CD4-positive, alpha-beta T cell treated with Interleukin-12 subunit alpha and Interleukin-12 subunit beta, for 1 hour (primary cell): Measurements from ENCODE around the gene UBE2L5.
"Not testable (repeated sequence)": the region's sequence is repeated elsewhere in the genome, so short reads cannot be mapped to it uniquely, and the experiment has no call there.

Source experiments
- DNase-seq: peaks from one replicate; pipeline ENCODE4 v3.0.0-alpha.2; 2020

UBE2L5 gene

DNA sequence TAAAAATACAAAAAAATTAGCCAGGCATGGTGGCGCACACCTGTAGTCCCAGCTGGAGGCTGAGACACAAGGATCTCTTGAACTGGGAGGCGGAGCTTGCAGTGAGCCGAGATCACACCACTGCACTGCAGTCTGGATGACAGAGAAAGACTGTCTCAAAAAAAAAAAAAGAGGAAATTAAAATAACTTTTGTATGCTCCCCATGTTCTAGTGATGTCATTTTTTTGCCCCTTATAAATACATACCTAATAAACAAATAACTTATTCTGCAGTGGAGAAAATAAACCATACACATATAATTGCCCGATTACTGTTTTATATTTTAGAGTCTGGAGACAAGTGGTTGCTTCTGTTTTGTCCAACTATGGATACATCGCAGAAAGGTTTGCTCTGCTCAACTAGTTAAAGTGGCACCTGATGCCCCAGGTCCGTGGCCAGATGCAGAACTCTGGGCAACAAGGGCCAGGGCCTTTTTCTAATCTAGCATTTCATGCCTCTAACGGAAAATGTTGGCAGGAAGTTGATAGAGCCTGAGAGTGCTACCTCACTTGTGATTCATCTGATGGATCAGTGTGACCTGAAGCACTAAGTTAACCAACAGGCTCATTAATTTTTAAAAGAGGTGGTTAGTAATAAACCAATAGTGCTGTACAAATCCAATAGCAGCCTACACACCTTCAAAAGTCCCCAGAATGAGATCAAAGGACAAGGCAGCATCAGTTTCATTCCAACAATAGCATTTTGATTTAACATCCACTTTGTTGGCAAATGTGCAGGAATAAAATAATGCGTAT, 18.8 kb downstream of the UBE2L5 start:
- DNase-seq, result no peak

DNA sequence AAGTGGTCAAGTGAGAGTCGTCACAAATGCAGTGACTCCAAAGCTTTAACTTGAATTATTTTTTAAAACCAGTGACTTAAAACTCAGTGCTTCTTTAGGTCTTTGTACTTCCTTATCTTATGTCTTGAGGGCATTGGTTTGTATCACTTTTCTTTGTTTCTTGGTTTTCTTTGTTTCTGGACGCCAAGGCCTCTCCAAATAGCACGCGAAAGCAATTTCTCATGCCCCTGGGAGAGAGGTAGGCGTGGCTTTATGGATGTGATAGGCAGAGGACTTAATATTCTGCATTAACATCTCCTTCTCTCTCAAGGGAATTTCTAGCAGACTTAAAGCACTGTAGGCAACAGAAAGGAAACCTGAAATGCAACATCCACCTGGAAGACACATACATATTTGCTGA, 20.6 kb downstream of the UBE2L5 start:
- DNase-seq, result no peak

DNA sequence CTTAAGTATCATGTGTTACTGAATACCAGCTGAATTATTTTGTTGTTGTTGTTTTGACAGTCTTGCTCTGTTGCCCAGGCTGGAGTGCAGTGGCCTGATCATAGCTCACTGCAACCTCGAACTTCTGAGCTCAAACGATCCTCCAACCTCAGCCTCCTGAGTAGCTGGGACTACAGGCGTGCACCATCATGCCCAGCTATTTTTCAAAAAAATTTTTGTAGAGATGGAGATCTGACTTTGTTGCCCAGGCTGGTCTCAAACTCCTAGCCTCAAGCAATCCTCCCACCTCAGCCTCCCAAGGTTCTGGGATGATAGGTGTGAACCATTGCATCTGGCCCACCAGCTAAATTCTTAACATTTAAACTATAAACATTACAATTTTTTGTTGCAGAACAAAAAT, 21.2 kb downstream of the UBE2L5 start:
- not testable (repeated sequence) for DNase-seq

DNA sequence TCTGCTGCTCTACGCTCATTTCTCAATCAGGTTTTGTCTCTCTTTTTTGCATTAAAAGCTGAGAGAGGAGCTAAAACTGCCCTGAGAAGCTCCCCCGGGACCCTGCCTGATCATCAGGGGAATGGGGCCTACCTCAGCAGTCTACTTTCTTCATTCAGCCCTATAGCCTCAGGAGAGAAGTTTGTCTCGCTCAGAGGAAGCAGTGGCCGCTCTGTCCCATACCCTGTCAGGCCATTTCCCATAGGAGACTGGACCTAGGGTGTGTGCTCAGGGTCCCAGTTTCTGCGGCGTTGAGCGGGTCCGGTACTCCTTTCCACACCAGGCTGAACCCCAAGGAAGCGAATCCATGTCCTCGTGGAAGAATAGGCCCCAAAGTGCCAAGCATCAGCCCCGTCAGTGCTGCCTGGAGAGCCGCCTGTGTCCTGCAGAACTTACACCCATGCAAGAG, 21.7 kb downstream of the UBE2L5 start:
- no peak for DNase-seq

DNA sequence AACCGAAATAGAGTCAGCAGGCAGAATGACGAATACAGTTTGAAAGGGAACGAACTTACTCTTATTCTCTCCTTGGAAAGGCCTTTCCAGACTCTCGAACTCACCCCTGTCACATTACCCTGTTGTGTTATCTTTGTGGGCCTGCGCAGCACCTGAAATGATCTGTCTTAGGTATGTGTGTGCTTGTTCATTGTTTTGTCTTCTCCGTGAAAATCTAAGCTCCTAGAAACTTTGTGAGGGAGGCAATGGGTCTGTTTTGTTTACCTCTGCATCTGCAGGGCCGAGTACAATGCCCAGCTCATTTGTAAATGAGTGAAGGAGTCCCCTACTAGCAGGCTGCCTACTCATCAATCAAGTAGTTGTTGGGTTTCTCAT, 23.8 kb downstream of the UBE2L5 start:
- DNase-seq, result no peak

DNA sequence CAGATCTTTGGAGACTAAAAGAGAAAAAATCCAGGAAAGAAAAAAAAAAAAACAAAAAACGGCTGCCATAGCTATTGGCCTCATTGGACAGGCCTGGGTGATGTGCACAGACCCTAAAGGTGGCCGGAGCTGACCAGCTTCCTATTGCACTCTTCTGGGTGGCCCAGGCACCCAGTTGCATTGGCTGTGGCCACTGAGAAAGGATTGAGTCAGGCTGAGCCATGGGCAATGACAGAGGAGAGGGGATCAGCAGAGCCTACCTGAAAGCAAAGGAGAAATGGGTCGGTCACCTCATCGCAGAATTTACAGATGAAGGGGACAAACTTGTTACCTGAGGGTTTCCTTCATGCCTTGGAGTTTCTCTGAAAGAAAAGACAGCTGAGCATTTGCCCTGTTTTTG, 26.1 kb downstream of the UBE2L5 start:
- DNase-seq, result no peak

DNA sequence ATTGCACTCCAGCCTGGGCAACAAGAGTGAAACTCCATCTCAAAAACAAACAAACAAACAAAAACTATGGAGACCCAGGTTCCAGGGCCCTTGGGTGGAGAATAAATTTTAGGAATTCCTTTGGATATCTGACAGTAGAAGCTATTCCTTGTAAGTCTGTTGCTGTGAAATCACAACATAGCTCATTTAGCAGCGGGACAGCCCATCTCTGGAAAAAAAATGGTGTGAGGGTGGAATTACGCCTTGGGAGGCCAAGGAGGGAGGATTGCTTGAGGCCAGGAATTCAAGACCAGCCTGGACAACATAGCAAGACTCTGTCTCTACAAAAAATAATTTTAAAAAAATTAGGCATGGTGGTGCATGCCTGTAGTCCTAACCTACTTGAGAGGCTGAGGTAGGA, 27.8 kb downstream of the UBE2L5 start:
- no peak for DNase-seq

DNA sequence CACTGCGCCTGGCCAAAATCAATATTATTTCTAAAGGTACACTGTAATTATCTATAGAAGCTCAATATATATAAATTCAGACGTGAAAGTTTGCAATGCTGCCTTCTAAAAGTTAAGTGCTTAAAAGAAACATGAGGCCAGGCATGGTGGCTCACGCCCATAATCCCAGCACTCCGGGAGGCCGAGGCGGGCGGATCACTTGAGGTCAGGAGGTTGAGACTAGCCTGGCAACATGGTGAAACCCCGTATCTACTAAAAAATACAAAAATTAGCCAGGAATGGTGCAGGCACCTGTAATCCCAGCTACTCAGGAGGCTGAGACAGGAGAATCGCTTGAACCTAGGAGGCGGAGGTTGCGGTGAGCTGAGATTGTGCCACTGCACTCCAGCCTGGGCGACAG, 29.2 kb downstream of the UBE2L5 start:
- DNase-seq, result not testable (repeated sequence)

DNA sequence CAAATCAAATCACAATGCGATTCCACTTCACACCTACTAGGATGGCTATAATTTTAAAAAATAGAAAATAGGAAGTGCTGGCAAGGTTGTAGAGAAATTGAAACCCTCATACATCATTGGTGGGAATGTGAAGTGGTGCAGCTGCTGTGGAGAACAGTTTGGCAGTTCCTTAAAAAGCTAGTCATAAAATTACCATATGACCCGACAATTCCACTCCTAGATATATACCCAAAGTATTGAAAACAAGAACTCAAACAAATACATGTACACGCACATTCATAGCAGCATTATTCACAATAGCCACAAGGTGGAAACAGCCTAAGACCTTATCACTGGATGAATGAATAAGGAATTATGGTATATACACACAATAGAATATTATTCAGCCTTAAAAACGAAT, 31.4 kb downstream of the UBE2L5 start:
- DNase-seq, result no peak

DNA sequence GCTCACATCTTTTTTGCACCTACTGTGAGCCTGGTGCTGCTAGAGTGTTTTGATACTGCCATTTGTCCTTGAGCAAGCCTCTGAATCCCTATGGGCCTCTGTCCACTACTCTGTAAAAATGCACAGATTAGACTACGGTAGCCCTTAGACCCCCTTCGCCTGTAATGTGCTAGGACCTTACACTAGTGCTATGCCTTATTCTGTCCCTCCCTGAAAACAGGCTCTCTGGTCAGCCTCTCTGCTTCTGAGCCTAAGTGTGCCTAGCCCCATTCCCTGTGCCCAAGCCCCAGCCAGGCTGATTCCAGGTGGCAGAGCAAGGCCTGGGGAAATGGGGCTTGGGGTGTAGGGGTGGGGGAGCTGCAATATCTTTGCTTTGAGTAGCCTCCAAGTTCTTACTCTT, 32.7 kb downstream of the UBE2L5 start:
- no peak for DNase-seq

DNA sequence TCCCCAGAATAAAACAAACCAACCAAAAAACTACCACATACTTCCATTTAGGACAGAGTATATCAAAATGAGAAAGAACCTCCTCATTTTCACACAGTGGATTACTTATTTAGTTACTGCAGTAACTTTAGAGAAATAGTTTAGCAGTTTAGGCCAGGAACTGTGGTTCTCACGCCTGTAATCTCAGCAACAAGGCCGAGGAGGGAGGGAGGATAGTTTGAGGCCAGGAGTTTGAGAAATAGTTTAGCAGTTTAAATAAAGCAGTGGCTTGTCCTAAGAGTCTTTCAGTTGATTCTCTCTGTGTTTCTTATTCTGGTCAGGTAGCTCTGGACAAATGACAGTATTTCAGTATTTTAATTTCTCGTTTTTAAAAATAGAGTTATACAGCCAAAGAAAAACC, 34.0 kb downstream of the UBE2L5 start:
- no peak for DNase-seq

DNA sequence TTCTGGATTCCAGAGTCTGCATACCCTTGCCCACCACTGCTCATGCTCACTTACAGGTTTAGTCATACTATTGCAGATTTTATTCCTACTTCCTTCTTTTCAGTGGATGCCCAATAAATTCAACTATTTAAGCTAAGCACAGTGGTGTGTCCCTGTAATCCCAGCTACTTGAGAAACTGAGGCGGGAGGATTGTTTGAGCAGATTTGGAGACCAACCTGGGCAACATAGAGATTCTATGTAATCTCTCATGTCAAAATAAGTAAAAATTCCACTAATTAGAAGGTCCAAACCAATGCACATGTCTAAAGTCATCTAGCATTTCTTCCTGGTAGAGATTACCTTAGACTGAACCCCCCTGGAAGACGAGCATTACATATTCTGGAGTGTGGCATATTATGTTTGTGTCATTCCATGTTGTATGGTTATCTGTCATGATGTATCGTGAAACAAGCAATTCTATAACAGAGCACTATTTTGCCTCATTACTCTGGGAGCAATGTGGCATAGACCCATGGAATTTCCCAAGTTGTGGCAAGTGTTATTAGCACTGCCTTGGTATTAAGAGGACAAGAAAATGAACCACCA, 35.1 kb downstream of the UBE2L5 start:
- no peak for DNase-seq

DNA sequence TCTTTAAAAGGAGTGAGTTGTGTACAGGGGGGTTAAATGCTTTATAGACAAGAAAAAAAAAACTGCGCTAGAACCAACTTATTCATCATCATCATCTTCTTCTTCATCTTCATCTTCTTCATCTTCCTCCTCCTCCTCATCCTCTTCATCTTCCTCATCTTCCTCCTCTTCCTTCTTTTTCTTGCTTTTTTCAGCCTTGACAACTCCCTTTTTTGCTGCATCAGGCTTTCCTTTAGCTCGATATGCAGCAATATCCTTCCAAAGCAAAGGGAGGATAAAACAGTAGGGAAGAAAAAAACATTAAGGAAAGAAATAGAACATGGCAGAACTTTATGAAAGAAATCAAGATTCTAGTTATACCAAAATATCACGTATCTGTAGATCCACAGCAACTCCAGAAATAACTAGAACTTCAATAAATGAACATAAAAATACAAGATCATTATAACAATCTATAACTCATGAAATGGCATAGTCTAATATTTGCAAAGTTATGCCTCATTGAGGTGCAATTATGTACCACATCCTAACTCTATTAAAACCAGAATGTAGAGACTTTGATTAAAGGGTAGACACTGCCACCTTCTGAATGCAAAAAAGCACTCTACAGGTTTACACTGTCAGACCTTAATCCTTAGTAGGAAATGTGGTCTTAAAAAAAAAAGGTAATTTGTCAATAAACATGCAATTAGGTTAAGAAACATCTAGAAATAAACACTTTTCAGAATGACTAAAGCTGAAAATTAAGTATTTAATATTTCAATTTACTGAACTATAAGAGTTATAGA, 39.2 kb downstream of the UBE2L5 start:
- peak; percentile 71 for DNase-seq

DNA sequence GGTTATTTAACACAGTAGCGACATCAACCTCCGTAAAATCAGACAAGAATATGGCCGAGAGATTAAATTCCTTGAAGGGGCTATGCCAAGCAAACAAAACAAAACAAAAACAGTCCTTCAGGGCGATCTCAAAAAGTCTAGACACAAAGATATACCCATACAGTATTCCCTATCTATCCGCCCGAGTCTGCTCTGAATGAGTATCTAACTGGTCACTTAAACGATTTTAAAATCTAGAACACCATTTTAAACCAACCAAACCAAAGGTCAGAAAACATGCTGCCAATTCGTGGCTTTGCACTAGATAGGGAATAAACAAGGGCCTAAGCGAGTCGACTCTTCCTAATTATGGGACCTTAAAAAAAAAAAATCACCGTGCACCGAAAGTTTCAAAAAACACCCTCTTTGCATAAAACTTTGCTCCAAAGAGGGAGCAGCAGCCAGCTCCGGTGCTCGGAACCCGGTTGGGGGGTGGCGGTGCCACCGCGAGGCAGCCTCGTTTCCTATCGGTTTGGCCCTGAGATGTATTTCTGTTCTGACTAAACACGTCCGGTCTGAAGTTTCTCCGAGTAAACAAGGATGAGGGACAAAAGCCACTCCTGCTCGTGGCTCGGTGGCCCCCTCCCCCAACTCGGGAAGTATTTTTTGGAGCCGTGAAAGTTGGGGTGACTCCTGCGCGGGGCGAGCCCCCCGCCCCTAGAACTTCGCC, 41.6 kb downstream of the UBE2L5 start:
- peak; percentile 76 for DNase-seq

DNA sequence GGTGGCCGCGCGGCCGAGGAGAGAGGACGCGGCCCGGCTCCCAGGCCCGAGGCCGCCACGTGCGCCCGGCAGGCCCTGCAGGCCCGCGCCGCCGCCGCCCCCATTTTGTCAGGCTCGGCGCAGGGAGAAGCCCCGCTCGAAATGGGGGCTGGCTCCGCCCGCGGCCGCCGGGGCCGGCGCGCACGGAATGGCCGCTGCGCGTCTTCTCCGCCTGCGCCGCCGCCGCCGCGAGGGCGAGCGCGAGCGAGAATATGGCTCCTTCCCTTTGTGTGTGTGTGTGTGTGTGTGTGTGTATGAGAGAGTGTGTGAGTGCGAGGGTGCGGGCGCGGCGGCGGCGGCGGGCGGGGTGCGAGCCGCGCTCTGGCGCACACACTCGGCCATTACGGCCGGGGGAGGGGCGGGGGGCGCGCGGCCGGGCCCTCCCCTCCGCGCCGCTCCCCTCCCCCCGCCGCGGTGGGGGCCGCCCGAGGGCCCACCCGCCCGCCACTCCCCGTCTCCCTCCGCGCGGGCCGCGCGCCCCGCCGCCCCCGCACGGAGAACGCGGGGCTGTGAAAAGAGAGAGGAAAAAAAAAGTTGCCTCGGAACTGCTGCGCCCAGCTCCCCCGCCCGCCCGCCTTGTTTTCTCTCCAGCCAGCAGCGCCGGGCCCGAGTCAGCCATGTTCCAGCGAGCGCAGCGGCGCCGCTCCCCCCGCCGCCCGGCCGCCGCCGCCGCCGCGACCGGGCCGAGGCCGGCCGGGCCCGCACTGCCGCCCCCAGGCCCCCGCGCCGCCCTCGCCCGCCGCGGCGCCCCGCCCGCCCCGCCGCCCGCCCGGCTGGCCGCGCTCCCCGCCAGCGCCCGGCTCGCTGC, 42.4 kb downstream of the UBE2L5 start:
- DNase-seq, result peak; percentile 84

DNA sequence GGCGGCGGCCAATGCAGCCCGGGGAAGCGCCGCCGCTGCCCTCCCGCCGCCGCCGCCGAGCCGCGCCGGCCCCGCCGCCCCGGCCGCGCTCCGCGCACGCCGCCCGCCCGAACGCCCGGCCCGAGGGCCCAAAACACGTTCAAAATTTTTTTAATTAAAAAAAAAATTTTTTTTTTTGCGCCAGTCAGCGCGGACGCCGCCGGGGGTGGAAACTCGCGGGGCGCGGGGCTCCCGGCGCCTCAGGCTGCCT, 43.0 kb downstream of the UBE2L5 start:
- no peak for DNase-seq

DNA sequence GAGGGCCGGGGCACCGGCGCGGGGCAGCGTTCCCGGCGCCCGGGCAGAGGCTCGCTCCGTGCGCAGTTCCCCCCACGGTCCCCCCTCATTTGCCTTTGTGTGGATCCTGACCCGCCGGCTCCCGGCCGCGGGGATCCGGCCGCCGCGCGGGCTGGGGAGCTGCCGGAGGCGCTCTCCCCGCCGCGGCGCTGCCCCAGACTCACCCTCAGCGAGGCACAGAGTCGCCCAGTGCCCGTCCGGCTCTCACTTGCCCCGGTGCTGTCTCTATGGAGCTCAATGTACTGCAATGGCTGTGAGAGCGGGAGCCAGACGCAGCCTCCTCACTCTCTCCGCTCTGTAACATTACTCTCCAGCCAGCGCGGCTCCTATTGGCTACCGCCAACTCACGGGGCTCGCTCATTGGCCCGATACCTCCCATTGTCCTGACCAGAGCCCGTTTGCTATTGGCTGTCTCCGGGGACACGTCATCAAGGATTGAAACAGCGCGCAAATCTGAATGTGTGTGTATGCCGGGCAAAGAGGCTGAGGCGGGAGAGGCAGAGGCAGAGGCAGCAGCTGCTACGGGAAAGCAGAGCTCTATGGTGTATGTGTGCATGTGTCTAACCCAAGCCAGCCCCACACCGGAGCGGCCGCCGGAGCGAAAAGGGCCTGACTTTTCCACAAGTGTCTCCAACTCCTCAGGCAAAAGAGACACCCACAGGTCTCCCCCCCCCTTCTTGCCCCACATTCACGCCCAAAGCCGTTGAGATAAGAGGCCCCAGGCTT, 43.5 kb downstream of the UBE2L5 start, which contains the start of gene HMGB1:
Gene HMGB1 (minus strand): TSS at position 344 of the 765 bp plus-strand sequence. CDS start 2,256 bp downstream, outside the sequence.
- DNase-seq, result peak; percentile 98

DNA sequence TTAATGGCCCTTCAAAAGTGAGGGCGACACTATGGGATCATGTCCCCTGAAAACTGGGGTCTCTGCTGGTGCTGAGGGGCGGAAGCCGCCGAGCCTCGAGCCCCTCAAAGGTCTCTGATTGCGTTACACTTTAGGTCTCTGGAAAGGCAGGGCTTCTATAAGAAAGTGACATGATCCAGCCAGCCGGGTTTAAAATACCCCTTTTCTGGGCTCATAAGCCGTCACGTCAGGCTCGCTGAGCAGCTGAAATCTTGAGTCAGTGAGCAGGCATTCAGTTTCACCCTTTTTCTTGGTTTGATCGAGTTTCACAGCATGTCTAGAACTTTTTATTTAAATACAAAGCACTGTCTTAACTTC, 44.0 kb downstream of the UBE2L5 start:
- DNase-seq, result no peak

DNA sequence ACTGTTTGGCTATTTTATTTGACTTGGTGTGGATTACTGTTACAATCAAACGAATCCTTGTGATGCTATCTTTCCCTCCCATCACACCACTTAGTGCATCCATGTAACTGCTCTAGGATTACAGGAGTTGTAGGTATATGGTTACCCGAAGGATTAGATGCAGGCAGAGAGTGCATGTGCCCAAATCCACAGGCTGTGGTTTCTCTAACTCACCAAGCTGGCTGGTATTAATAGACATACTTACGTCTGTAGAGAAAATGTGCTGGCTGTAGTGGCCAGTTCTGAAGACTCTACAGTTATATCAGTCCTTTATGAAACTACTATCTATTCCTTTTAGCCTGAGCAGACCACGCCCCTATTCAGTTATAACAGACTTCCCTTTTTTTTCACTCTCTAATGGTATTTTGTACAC, 44.6 kb downstream of the UBE2L5 start:
- no peak for DNase-seq

DNA sequence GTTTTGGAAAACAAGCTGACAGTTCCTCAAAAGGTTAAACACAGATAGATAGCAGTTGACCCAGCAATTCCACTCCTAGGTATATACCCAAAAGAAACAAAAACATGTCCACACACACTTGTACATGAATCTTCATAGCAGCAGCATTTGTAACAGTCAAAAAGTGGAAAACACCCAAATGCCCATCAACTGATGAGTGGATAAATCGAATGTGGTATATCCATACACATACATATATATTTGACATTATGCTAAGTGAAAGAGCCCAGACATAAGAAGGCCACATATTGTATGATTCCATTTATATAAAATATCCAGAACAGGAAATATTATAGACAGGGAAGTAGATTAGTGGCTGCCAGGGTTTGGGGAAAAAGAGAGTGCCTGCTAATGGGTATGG, 51.4 kb downstream of the UBE2L5 start:
- DNase-seq, result no peak

DNA sequence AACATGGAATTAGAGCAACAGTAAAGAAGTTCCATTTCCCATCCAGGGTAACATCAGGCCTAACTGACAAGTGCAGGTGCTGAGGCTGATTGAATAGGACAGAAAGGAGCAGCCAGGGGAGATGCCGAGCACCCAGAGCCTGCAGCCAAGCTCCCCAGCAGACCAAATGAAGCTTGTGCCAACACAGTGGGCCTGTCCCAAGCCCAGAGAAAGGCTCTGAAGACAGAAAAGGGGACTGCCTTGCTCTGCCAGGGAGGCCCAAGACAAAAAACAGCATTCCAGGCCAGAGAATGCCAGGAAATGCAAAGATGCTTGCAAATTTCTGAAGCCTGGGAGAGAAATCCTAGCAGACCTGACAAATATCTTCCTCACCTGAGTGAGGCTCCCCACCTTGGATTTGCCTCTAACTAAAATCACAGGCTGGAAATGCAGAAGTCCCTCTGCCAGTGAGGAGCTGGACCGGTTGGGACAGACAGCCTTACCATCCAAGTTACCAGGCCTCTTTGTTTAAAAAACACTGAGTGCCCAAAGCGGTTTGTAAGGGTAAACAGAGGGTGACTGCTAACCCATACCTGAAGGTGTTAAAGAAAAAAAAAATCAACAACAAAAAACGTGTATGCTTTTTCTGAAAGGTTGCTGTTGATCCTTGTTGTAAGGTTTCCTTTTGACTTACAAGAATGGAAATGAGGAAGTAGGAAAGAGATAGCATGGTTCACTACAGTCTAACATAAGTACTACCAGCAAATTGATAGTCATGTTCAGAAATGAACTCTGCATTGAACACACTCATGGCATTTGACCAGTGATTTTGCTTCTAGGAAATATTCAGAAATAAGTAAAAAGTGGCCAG, 55.3 kb downstream of the UBE2L5 start:
- DNase-seq, result no peak
